Mesodermal cell (in vitro differentiated cells): ENCODE results near the gene SRP14.
"Not testable (repeated sequence)": the region's sequence is repeated elsewhere in the genome, so short reads cannot be mapped to it uniquely, and the experiment has no call there.

ENCODE experiments used
- H3K27ac ChIP-seq: 2 replicates; pipeline ENCODE4 v1.7.0; 2013; ENCODE audit warnings: mild to moderate bottlenecking, low read depth, low read length, moderate library complexity; ENCODE audit not compliant: severe bottlenecking
- H3K36me3 ChIP-seq: 2 replicates; pipeline ENCODE4 v1.7.1; 2013; ENCODE audit warnings: mild to moderate bottlenecking, low read length, moderate library complexity; ENCODE audit not compliant: control insufficient read depth, insufficient read depth
- H3K4me1 ChIP-seq: one replicate; pipeline ENCODE4 v1.7.1; 2013; ENCODE audit warnings: mild to moderate bottlenecking, low read length; ENCODE audit not compliant: insufficient read depth, control insufficient read depth, poor library complexity, severe bottlenecking
- H3K4me3 ChIP-seq: 2 replicates; pipeline ENCODE4 v1.7.0; 2013; ENCODE audit warnings: low read length, control low read depth, mild to moderate bottlenecking; ENCODE audit not compliant: insufficient read depth, poor library complexity, severe bottlenecking; ENCODE audit errors: extremely low read depth
- H3K9me3 ChIP-seq: 2 replicates; pipeline ENCODE4 v1.7.1; 2013; ENCODE audit warnings: mild to moderate bottlenecking, low read length, moderate library complexity; ENCODE audit not compliant: control insufficient read depth
- WGBS, 2 experiments: methylation state at CpG; one replicate each; pipeline ENCODE4 v1.1.5; 2013; ENCODE audit warnings: missing lambda C conversion rate in 2 of 2; ENCODE audit not compliant: insufficient coverage in 2 of 2; 5-methylcytosine and 5-hydroxymethylcytosine counted together

Gene SRP14

DNA sequence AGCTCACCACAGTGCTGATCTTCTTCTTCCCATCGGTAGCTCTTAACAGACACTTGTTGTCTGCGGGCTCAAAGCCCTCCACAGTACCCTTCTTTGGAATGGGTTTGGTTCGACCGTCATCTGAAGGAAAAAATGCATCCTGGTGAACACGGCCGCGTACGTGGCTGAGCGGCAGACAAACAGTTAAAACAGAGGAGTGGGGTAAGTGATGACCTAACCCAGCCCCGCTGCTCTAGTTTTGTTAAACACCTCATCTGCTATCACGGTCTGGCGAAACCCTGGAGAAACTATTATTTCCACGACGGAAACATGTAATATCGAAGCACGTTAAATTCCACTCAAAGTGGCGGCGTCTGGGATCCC, 725 bp downstream of the SRP14 start:
- 0 to 1% methylated on average over 17 to 18 of the region's 18 CpGs for WGBS, 2 experiments
- H3K27ac ChIP-seq = peak overlapping the region; percentile 91
- H3K9me3 ChIP-seq = no peaks in the 10 kb centered on the region
- H3K36me3 ChIP-seq = peaks cover 49% of the 10 kb centered on the region
- H3K4me1 ChIP-seq = no peaks in the 10 kb centered on the region
- H3K4me3 ChIP-seq = peak overlapping the region; percentile 80

DNA sequence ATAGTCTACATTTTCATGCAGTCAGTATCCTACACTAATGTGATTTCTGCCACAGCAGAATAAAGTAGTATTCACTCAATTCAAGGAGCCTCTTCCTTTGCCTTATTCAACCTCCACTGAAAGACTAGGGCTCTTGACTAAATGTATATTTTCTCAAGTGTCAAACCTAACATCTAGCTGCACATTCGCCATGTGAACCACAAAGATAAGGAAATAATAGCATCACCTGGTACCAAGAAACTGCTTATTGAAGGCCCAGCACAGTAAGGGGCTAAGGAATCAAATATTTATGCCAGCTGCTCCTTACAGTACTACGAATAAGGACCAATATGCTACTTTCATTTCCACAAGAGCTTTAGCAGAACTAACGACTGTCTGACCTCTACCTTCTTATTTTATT, 1.3 kb downstream of the SRP14 start:
- WGBS, 2 experiments = 92 to 94% methylated on average over 2 of the region's 3 CpGs
- Histone ChIP-seq H3K36me3 (peaks cover 55% of the 10 kb centered on the region), H3K27ac (no peak overlapping the region), H3K4me1 (no peaks in the 10 kb centered on the region), H3K4me3 (peak overlapping the region; percentile 80), H3K9me3 (no peaks in the 10 kb centered on the region)

DNA sequence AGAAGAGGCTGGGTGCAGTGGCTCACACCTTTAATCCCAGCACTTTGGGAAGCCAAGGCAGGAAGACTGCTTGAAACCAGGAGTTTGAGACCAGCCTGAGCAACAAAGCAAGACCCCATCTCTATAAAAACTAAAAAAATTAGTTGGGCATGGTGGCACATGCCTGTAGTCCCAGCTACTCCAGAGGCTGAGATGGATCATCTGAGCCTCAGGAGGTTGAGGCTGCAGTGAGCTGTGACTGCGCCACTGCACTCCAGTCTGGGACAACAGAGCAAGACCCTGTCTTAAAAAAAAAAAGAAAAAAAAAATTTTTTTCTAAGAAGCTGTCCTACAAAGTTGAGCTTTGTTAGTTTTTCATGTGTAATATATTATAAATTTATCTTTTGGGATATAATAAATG, 3.8 kb downstream of the SRP14 start:
- H3K27ac ChIP-seq, H3K4me1 ChIP-seq, H3K9me3 ChIP-seq, H3K4me3 ChIP-seq: not testable (repeated sequence)
- peaks cover 78% of the 10 kb centered on the region for H3K36me3 ChIP-seq
- WGBS, 2 experiments = no CpG with 5 or more reads among the region's 1 CpG

DNA sequence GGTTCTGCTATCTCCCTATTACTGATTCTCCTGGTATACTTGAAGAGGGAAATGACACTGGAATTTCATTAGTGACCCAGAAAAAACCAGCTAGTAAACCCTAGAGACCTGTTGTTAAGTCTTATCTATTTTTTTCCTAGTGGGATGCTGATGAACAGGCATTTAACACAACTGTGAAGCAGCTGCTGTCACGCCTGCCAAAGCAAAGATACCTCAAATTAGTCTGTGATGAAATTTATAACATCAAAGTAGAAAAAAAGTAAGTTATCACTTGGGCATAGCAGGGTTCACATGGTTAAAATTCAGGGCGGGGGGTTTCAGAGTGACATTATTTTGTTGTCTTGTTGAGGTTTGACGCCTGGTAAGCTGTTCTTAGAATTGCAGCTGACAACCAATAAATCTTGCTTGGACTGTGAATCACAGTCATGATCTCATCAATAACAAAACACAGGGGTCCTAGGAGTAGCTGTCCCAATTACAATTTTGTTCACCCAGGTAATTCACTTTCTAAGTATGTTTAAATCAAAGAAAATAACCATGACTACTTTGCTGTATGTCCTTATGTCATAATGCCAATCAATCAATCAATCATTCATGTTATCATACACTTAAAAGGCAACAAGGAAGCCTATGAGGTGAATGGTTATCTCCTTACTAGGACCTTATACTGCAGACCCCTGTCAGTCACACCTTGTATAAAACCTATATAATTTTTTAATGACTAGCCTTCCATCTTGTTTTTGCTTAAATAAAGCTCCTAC, 4.6 kb downstream of the SRP14 start:
- peaks cover 86% of the 10 kb centered on the region for H3K36me3 ChIP-seq
- H3K4me3 ChIP-seq = no peak overlapping the region

DNA sequence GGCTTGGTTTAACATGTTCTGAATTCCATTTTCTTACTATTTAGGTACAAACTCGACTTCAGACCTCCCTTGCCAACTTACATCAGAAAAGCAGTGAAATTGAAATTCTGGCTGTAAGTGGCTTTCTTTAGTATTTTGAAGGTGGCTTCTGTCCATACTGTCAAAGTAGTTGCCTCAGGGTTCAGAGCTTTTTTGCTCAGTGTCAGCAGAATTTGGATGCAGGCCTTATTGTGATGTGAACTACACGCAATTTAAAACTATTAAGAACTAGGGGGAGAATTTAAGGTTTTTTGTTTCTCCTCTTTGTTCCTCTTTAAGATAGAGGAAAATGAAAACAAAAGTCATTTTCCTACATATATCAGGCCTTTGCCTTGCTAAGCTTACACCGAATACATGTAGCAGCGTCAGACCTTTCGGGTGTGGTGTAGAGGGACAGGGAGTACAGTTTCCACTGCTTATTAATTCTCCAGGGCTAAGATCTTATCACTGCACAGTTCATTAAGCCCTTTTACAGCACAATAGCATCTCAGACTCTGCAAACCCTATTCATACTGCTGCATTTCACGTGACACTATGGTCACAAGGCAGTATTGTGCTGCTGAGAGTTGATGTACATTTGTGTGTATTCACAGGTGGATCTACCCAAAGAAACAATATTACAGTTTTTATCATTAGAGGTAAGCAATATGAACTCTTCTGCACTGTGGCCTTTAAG, 6.7 kb downstream of the SRP14 start:
- no peaks in the 10 kb centered on the region for H3K4me1 ChIP-seq
- H3K27ac ChIP-seq = no peak overlapping the region
- WGBS, 2 experiments = no CpG with 5 or more reads among the region's 6 CpGs
- peaks cover 98% of the 10 kb centered on the region for H3K36me3 ChIP-seq
- H3K4me3 ChIP-seq = no peak overlapping the region
- H3K9me3 ChIP-seq = no peaks in the 10 kb centered on the region

More for the DNA sequence above, 4.6 kb downstream of the SRP14 start:
- H3K4me1 ChIP-seq = no peaks in the 10 kb centered on the region
- WGBS, 2 experiments = 82 to 89% methylated on average over 2 to 3 of the region's 3 CpGs
- no peak overlapping the region for H3K27ac ChIP-seq
- no peaks in the 10 kb centered on the region for H3K9me3 ChIP-seq

DNA sequence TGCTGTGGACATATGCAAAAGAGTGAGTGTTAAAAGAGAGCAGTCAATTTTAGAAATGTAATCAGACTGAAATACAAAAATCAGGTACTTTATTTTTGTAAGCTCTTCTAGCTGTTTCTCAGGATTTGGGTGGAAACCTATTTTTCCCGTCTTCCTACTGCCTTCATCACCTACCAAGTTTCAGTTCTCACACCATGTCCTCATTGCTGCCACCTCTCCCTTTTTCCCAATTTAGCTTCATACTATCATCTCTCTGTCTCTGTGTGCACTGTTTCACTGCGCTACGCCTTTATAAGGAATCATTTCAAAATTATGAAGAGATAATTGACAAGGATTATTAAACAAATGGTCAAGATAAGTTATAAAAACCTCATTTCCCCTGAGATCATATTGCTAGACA, 7.7 kb downstream of the SRP14 start:
- Histone ChIP-seq H3K9me3 (no peaks in the 10 kb centered on the region), H3K4me1 (no peaks in the 10 kb centered on the region), H3K4me3 (no peak overlapping the region), H3K36me3 (peaks cover 91% of the 10 kb centered on the region), H3K27ac (no peak overlapping the region)
- WGBS, 2 experiments = 94 to 100% methylated on average over 1 of the region's 3 CpGs

DNA sequence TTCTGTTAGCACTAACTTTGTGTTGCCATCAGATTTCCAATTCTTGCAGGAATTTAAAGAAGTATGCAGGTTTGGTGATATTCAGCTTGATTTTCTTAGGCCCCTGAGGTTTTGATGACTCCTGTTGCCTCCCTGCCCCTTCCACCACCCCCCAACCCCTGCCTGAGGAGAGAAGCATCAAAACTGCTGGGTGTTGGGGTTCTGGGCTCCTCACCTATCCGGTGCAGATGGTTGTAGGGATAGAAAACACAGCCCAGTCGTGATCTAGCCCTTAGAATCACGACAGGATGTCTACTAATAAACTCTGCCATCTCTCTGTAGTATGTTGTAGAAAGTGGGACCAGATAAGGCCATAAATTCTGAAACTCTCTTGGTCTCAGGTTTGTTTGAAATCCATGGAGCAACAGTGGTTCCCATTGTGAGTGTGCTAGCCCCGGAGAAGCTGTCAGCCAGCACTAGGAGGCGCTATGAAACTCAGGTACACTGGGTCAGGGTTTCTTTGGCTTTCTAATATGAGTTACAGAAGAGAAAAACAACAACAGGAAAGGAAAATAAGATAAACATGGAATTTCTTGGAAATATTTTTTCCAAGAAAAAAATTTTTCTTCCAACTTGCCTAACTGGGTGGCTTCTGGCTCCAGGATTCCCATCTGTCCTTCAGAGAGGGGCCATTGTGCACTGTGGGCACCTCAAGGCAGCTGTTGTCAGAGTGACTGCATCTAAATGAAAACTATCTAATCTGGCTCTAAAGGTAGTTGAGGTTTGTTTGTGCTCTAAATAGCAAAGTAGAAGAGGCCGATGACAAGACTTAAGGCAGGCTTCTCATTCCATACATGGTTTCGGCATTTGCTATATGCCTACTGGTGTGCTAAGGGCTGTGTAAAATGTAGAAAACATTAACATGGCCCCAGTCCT, 8.7 kb downstream of the SRP14 start:
- H3K4me3 ChIP-seq = no peak overlapping the region
- H3K27ac ChIP-seq = no peak overlapping the region
- H3K9me3 ChIP-seq = no peaks in the 10 kb centered on the region
- no peaks in the 10 kb centered on the region for H3K4me1 ChIP-seq
- whole genome bisulfite sequencing, 2 experiments = 66 to 100% methylated on average over 1 to 4 of the region's 7 CpGs
- H3K36me3 ChIP-seq = peaks cover 91% of the 10 kb centered on the region

DNA sequence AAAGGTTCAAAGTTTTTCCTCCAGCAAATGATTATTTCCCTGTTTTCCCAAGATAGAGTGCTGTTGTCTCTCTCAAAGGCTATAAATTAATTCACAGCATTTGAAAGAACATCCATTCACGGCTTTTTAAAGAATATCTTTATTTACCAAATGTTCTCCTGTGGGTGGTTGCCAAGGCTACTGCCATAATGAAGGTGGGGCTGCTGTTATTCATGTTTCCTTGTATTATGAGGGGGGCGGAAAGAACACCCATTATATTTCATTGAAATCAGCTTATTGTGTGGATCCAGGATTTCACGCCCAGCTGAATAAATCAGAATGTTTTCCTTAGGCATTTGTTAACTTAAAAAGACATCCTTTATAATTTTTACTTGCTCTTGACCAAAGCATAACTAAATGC, 10.1 kb downstream of the SRP14 start:
- H3K36me3 ChIP-seq = peaks cover 91% of the 10 kb centered on the region
- WGBS, 2 experiments = 100% methylated on average over 1 of the region's 3 CpGs; no CpG with 5 or more reads in 1 of the 2 experiments
- H3K4me1 ChIP-seq = no peaks in the 10 kb centered on the region
- no peak overlapping the region for H3K27ac ChIP-seq
- no peaks in the 10 kb centered on the region for H3K9me3 ChIP-seq
- H3K4me3 ChIP-seq = no peak overlapping the region

DNA sequence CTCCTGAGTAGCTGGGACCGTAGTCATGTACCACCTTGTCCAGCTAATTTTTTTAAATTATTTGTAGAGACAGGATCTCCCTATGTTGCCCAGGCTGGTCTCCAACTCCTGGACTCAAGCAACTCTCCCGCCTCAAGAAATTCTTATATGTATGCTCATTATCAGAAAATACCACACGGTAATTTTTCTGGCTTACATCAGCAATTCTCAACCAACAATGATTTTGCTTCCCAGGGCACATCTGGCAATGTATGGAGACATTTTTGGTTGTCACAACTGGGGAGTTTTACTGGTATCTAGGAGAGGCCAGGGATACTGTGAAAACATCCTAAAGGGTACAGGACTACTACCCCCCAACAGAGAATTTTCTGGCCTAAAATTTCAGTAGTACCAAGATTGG, 10.8 kb downstream of the SRP14 start:
- Histone ChIP-seq H3K4me3 (no peak overlapping the region), H3K36me3 (peaks cover 90% of the 10 kb centered on the region), H3K4me1 (no peaks in the 10 kb centered on the region), H3K27ac (no peak overlapping the region), H3K9me3 (no peaks in the 10 kb centered on the region)
- WGBS, 2 experiments = 94% methylated on average over 2 of the region's 3 CpGs; no CpG with 5 or more reads in 1 of the 2 experiments

DNA sequence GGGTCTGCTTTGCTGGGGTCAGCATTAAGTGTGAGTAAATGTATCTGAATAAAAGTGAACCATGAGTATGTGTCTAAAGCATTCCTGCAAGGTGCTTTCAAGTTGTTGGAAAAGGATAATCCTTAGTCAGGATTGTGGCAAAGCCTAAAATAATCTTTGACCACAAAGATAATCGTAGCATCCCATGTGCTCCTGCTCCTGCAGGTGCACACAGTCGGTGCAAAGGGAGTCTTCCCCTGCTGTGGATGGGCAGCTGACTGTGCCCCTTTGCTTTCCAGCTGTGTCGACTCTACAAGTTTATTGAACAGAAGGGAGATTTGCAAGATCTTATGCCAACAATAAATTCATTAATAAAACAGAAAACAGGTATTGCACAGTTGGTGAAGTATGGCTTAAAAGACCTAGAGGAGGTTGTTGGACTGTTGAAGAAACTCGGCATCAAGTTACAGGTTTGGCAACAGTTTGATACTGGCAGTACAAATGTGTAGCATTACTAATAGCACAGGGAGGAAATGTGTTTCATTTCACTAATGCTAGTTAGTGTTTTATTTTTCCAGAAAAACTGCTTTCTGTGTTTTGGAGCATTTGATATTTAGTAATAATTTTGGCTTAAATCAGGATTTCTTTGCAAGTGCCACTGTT, 22.6 kb downstream of the SRP14 start:
- H3K36me3 ChIP-seq = peaks cover 94% of the 10 kb centered on the region

More for the DNA sequence above, 22.6 kb downstream of the SRP14 start:
- H3K27ac ChIP-seq = no peak overlapping the region
- no peaks in the 10 kb centered on the region for H3K4me1 ChIP-seq
- H3K4me3 ChIP-seq = no peak overlapping the region
- 88 to 100% methylated on average over 3 of the region's 4 CpGs for WGBS, 2 experiments
- H3K9me3 ChIP-seq = peaks cover 34% of the 10 kb centered on the region
